ENCODE results near the gene RASGRP4.
"Not testable (repeated sequence)": the region's sequence is repeated elsewhere in the genome, so short reads cannot be mapped to it uniquely, and the experiment has no call there.

Gene RASGRP4, protein sequence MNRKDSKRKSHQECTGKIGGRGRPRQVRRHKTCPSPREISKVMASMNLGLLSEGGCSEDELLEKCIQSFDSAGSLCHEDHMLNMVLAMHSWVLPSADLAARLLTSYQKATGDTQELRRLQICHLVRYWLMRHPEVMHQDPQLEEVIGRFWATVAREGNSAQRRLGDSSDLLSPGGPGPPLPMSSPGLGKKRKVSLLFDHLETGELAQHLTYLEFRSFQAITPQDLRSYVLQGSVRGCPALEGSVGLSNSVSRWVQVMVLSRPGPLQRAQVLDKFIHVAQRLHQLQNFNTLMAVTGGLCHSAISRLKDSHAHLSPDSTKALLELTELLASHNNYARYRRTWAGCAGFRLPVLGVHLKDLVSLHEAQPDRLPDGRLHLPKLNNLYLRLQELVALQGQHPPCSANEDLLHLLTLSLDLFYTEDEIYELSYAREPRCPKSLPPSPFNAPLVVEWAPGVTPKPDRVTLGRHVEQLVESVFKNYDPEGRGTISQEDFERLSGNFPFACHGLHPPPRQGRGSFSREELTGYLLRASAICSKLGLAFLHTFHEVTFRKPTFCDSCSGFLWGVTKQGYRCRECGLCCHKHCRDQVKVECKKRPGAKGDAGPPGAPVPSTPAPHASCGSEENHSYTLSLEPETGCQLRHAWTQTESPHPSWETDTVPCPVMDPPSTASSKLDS

DNA sequence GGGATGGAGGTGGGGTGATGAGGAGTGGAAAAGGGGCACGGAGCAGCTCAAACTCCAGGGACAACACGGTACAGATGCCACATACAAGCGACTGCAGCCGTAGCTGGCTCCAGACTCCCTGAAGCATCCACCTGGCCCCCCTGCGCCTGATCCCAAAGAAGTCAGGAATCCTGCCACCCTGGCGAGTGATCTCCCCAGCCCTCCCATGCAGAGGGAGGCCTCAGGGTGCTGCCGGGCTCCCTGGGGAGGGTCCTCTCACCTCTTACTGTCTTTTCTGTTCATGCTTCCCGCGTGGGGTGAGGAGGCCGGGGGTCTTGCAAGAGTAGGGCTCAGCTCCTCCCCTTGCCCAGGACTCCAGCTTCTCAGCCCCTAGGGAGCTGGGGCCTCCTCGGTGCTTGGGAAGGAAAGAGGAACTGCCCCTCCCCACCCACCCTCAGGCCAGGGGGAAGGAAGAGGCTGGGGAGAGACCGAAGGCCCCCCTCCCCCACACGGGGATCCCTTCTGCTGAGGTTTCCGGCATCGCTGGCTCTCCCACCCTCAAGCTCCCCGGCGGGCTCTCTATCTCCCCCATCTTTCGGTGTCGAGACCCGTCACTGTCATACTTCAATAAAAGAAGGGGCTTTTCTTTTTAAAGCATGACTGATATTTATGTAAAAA is at the start of gene RASGRP4:
Gene RASGRP4 (minus strand): TSS at position 410 of the 657 bp plus-strand sequence. CDS start 128 bp downstream, at position 282.
- DNase-seq = no peak

DNA sequence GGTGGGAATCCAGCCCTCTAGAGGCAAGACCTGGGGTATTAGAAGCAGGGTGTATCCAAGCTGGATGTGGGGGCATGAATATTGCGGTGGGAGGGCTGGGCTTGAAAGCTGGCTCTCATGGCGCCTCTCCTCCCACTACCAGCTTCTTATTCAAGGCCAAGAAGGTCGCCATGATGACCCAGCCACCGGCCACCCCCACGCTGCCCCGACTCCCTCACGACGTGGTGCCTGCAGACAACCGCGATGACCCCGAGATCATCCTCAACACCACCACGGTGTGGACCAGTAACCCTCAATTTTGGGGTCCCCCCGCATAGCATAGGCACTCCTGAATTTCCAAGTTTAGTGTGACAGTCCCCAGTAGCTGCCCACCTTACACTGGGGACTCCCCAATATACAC is 49.2 kb upstream of the RASGRP4 start:
- no peak for DNase-seq

DNA sequence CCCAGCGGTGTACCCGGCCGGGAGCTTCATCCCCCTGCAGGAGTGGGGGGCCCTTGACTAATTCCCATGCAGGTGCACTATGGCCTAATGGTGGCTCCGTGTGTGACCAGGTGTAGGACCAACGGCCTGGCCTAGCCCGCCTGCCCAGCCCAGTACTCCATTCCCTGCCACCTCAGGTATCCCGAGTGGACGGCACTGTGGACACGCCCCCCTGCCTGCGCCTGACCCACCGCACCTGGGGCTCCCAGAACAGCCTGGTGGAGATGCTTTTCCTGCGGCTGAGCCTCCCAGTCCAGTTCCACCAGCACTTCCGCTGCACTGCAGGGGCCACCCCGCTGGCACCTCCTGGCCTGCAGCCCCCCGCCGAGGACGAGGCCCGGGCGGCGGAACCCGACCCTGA is 47.2 kb upstream of the RASGRP4 start:
- DNase-seq = no peak

DNA sequence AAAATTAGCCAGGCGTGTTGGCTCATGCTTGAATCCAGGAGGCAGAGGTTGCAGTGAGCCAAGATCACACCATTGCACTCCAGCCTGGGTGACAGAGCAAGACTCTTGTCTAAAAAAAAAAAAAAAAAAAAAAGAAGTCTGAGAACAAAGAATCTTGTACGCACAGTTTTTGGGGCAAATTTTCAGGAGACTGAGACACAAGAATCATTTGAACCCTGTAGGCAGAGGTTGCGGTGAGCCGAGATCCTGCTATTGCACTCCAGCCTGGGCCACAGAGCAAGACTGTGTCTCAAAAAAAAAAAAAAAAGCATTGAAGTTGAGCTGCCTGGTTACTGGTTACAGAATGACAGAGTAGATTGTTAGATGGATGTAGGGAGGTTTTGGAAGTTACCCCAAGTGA is 46.7 kb upstream of the RASGRP4 start:
- DNase-seq = not testable (repeated sequence)

DNA sequence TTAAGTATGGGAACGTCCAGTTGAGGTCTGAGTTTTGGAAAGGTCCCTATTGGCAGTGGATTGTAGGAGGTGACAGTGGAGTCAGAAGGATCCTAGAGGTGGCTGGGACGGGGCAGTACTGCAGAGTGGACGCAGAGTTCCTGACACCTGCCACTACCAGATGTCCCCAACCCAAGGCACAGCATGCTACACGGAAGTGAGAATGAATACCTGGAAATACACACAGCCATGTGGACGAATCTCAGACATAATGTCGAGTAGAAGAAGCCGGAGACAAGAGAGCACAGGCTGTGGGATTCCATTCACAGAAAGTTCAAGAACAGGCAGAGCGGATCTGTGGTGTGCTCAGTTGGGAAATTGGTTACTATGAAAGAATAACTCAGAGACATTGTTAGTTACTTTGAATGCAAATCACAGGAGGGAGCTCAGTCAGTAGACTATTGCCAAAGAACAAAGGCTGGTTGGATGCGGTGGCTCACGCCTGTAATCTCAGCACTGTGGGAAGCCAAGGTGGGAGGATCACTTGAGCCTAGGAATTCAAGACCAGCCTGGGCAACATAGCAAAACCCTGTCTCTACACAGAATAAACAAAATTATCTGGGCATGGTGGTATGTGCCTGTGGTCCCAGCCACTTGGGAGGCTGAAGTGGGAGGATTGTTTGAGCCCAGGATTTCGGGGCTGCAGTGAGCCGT is 44.9 kb upstream of the RASGRP4 start:
- no peak for DNase-seq

DNA sequence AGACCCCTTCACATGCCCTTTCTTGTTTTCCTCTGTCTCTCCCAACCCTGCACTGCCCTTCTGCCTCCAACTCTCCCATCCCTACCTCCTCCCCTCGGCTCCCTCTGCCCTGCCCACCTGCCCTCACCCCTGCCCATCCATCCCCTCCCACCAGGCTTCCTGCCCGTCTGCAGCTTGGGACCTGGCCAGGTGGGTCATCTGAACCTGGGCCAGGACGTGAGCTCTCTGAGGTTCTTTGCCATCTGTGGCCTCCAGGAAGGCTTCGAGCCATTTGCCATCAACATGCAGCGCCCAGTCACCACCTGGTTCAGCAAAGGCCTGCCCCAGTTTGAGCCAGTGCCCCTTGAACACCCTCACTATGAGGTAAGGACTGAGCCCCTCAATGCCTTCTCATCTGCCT is 43.1 kb upstream of the RASGRP4 start:
- no peak for DNase-seq

DNA sequence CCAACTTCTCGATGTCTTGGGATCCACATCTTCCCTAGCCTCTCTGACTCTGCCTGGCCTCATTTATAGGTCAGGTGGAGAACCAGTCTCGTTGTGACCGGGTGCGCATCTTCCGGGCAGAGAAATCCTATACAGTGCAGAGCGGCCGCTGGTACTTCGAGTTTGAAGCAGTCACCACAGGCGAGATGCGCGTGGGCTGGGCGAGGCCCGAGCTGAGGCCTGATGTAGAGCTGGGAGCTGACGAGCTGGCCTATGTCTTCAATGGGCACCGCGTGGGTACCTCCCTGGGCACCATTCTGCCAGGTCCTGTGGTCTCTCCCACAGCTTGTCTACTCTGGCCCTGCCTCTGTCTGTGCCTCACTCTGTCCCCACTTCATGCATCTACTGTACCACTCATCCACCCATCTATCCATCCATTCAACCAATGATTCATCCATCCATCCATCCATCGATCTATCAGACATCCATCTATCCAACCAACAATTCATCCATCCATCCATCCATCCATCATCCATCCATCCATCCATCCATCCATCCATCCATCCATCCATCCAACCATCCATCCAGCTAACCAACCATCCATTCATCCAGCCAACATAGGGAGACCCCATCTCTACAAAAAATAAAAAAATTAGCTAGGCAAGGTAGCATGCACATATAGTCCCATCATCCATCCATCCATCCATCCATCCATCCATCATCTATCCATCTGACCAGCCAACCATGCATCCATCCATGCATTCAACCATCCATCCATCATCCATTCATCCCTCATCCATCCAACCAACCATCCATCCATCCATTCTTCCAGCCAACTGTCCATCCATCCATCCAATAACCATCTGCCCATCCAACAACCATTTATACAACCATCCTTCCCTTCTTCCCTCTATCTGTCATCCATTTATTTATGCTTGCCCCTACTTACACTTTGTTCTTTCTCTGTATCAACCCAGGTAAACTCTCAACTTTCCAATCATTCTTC is 41.8 kb upstream of the RASGRP4 start:
- no peak for DNase-seq

DNA sequence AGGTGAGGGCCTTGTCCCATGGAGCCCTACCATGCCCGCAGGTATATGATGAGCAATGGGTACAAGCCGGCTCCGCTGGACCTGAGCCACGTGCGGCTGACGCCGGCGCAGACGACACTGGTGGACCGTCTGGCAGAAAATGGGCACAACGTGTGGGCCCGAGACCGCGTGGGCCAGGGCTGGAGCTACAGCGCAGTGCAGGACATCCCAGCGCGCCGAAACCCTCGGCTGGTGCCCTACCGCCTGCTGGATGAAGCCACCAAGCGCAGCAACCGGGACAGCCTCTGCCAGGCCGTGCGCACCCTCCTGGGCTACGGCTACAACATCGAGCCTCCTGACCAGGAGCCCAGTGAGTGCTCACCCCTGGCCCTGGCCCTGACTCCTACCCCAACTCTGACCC is 40.0 kb upstream of the RASGRP4 start:
- DNase-seq = no peak

DNA sequence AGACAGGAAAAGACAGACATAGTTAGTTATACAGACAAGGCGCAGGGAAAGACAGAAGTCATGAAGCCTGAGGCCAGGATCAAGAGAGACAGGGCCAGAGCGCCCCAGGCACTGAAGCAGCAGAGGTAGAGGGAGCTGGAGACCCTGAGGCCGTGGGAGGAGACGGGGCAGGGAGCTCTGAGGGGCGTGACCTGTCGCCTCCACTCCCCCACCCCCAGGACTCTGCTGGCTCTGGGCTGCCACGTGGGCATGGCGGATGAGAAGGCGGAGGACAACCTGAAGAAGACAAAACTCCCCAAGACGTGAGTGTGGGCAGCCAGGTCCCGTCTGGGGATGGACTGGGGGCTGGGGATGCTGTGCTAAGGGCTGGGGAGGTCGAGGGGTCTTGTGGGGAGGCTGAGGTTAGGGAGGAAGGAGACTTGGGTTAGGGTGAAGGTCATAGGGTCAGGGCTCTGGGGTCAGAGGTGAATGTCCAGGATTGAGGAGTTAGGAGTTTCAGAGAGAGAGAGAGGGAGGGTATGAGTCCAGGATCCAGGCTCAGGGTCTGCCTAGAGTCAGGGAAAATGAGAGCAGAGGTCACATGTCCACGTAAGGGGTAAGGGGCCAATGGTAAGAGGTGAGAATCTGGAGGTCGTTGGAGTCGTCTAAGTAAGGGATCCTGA is 38.5 kb upstream of the RASGRP4 start:
- no peak for DNase-seq

DNA sequence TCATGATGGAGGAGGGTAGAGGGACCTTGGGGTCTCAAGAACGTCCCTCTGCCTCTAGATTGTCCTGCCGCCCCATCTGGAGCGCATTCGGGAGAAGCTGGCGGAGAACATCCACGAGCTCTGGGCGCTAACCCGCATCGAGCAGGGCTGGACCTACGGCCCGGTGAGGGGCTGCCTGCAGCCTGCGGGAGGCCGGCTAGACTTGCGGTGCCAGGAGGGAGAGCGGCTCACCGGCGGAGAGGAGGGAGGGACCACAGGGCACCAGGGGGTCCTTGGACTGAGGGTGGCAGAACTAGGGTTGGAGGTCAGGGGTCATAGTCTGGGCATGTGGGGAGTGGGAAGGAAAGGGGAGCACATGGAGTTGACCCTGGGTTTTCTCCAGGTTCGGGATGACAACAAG is 37.3 kb upstream of the RASGRP4 start:
- DNase-seq = no peak

DNA sequence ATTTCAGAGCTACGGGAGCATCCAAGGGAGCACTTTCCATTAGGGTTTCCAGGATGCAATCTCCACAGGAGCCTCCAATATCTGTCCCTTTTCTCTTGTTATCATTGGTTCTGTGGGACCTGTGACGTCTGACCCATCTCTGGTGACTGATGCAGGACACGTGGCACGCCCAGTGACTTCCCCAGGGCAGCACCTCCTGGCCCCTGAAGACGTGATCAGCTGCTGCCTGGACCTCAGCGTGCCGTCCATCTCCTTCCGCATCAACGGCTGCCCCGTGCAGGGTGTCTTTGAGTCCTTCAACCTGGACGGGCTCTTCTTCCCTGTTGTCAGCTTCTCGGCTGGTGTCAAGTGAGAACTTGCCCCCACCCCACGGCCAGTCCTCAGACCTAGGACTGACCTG is 33.0 kb upstream of the RASGRP4 start:
- DNase-seq = no peak

DNA sequence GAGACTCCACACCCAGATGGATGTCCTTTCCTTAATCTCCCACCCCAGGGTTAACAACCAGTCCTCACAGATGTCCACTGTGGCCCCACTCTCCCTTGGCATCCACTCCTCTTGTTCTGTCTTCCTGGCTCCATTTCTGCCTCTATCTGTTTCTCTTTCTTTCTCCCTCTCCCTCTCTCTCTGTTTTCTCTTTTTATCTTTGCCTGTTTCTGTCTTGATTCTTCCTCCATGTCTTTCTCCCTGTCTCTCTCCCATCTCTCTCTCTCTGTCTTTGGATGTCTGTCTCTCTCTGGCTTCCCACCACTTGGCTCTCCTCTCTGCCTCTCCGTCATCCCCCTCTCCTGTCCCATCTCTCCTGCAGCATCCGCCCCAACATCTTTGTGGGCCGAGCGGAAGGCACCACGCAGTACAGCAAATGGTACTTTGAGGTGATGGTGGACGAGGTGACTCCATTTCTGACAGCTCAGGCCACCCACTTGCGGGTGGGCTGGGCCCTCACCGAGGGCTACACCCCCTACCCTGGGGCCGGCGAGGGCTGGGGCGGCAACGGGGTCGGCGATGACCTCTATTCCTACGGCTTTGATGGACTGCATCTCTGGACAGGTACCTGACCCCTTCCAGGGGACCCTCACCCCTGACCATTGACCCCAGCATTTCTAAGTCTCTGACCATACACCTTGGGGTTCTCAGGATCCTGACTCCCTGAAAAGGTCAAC is 31.8 kb upstream of the RASGRP4 start:
- DNase-seq = no peak

DNA sequence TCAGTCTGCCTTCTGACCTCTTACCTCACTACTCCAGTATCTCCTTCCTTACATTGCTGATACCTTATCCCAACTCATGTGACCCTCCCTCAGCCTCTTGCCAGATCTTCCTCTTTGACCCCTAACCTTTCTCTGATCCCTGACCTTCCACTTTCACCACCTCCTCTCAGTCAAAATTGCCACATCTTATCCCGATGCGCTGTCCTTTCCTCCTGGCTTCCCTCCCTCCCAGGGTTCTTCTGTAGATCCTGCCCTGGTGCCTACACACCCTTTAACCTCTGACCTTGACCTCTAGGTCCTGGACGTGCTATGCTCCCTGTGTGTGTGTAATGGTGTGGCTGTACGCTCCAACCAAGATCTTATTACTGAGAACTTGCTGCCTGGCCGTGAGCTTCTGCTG is 31.2 kb upstream of the RASGRP4 start:
- no peak for DNase-seq

DNA sequence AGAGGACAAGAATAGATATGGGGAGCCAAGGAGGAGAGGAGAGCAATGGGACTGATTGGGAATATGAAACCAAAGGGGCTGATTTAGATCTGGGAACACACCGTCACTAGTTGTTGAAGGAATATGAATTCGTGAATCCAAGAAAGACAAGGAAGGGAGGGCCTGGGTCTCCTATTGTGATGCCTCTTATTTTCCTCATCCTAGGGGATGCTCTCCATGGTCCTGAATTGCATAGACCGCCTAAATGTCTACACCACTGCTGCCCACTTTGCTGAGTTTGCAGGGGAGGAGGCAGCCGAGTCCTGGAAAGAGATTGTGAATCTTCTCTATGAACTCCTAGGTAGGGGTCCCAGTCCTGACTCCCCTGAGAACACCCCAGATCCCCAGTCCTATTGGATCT is 29.0 kb upstream of the RASGRP4 start:
- no peak for DNase-seq

DNA sequence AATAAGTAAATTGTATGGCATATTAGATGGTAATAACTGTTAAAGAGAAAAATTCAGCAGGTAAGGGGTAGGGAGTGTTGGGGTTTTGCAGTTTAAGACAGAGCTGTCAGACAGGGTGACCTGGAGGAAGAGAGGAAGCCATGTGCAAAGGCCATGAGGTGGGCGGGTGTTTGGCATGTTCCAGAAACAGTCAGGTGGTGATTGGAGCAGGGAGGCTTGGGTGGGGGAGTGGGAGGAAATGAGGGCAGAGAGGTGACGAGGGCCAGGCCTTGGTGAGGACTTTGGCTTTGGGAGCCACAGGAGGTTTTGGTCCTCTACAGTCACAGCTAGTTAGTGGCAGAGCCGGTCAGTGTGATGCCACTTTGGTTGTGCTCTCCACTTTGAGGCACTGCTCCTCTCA is 27.6 kb upstream of the RASGRP4 start:
- no peak for DNase-seq

DNA sequence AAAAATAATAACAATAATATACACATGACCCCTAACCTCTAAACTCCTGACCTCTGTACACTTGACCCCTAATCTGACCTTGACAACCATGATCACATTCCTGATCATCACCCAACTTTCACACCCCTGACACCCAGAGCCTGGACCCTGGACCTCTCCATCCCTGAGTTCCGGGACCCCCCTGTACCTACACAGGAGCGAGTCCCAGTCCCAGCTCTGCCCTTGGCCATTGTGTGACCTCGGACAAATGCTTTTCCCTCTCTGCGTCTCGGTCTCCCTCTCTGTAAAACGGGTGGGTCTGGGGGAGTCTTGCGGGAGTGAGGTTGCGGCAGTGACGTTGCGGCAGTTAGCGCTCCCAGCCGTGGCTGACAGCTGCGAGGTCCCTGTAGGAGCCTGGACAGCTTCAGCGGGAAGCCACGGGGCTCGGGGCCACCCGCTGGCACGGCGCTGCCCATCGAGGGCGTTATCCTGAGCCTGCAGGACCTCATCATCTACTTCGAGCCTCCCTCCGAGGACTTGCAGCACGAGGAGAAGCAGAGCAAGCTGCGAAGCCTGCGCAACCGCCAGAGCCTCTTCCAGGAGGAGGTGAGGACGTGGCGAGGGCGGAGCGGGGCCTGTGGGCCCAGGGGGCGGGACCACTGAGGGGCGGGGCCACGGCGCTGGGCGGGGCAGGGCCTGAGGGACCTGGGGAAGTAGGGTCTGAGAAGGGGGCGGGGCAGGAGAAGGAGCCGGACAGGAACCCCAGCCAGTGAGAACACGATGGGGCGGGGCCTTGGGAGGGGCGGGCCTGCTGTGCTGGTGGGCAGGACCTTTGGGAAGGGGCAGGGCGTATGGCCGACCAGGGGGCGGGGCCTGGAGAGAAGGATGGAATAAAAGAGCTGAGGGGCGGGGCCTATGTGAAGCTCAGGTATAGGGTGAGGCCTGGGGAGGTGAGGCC is 26.7 kb upstream of the RASGRP4 start:
- no peak for DNase-seq

DNA sequence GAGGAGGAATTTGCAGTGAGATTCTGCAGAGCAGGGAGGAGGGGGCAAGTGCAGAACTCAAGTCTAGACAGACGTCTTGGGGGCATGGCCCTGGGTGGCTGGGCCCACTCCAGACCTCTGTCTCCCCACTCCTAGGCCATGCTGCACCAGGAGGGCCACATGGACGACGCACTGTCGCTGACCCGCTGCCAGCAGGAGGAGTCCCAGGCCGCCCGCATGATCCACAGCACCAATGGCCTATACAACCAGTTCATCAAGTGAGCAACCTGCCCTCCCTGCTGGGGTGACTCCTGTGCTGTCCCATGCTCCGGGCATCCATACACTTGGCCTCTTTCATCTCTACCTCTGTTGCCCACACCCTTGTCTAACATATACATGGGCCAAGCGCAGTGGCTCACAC is 25.6 kb upstream of the RASGRP4 start:
- no peak for DNase-seq

DNA sequence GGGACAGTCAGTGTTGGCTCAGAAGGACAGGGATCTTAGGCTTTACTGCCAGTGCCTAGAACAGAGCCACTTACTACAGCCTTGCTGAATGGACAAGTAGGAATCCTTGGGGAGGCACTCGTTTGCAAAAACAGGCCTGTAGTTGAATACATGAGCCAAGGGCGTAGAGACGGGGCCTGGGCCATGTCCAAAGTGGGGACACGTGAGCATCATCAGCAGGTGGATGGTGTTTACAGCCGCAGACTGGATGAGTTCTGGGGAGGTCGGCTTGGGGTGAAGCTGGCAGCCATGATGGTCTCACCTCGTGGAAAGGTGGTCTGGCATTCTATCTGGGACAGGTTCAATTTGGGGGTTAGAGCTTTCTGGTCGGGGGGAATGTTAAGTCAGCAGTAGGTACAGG is 25.0 kb upstream of the RASGRP4 start:
- no peak for DNase-seq

DNA sequence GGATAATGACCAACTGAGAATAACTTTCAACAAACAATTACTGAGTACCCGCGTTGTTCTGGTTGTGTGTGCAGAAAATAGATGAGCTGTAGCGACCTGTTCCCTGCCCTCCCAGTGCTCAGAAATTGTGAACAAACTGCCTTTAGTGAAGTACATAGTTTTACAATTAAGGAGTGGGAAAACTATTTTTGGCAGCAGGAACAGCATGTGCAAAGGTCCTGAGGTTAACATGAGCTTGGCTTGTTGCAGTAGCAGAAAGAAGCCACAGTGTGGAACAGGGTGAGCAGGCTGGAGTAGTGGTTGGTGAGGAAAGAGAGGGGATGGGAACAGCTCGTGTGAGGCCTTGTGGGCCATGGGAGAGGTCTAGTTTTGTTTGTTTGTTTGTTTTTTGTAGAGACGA is 23.5 kb upstream of the RASGRP4 start:
- no peak for DNase-seq

DNA sequence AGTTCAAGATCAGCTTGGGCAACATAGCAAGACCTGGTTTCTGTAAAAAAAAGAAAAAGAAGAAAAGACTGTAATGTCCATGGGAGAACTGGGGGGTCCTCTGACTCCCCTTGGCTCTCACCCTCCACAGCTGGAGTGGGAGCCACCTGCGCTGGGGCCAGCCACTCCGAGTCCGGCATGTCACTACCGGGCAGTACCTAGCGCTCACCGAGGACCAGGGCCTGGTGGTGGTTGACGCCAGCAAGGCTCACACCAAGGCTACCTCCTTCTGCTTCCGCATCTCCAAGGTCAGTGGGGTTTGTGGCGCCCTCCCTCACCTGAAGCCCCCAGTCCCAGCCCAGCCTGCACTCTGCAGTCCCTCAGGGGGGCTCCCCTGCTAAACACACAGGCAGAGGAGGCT is 22.2 kb upstream of the RASGRP4 start:
- no peak for DNase-seq
